Measurements from ENCODE around the gene EML5. TPM values are rescaled to one million over a fixed set of nuclear protein-coding genes. Genes with fewer than 3 reads are reported as not detected.

Gene EML5
- total RNA-seq, 4 donors from 2014 or later: 0.42 to 3.3 (median 1.2) TPM

- H3K9me3 ChIP-seq: no peaks in the 10 kb centered on the region
- H3K27me3 ChIP-seq: no peaks in the 10 kb centered on the region
- TF ChIP-seq POLR2AphosphoS5 (IDR thresholded peaks at IDR 0.05) (no peak), POLR2A (IDR thresholded peaks at IDR 0.05) (no peak), CTCF (IDR thresholded peaks at IDR 0.05) (no peak), EP300 (IDR thresholded peaks at IDR 0.05) (no peak)
- no peak overlapping the region for H3K27ac ChIP-seq
- no peaks in the 10 kb centered on the region for H3K36me3 ChIP-seq
- H3K4me1 ChIP-seq: no peaks in the 10 kb centered on the region
- no peak overlapping the region for H3K4me3 ChIP-seq
- no peak for DNase-seq (ENCODE audit: low spot score in 2 of 2)
- WGBS: 93% methylated on average over 5 of the region's 5 CpGs
These were observed 110.8 kb downstream of the EML5 start for GRCh38 chr14:88681755-88682494.

GRCh38 chr14:88669346-88669745 is 123.4 kb downstream of the EML5 start:
- no peak for DNase-seq (ENCODE audit: low spot score in 2 of 2)
- H3K27me3 ChIP-seq: no peaks in the 10 kb centered on the region
- no peaks in the 10 kb centered on the region for H3K9me3 ChIP-seq
- no peak for TF ChIP-seq POLR2AphosphoS5 (IDR thresholded peaks at IDR 0.05)
- no peak for TF ChIP-seq EP300 (IDR thresholded peaks at IDR 0.05)
- no peak for TF ChIP-seq CTCF (IDR thresholded peaks at IDR 0.05)
- no peak for TF ChIP-seq POLR2A (IDR thresholded peaks at IDR 0.05)
- peaks cover 6% of the 10 kb centered on the region for H3K4me1 ChIP-seq
- H3K4me3 ChIP-seq: no peak overlapping the region
- 67% methylated on average over 1 of the region's 4 CpGs for WGBS
- no peaks in the 10 kb centered on the region for H3K36me3 ChIP-seq
- H3K27ac ChIP-seq: no peak overlapping the region

GRCh38 chr14:88668448-88669116 is 124.2 kb downstream of the EML5 start:
- Histone ChIP-seq H3K27me3 (no peaks in the 10 kb centered on the region), H3K9me3 (no peaks in the 10 kb centered on the region), H3K4me3 (no peak overlapping the region), H3K27ac (no peak overlapping the region), H3K36me3 (no peaks in the 10 kb centered on the region), H3K4me1 (peaks cover 6% of the 10 kb centered on the region)
- no peak for DNase-seq (ENCODE audit: low spot score in 2 of 2)
- 72% methylated on average over 3 of the region's 3 CpGs for WGBS
- TF ChIP-seq POLR2A (IDR thresholded peaks at IDR 0.05) (no peak), EP300 (IDR thresholded peaks at IDR 0.05) (no peak), CTCF (IDR thresholded peaks at IDR 0.05) (no peak), POLR2AphosphoS5 (IDR thresholded peaks at IDR 0.05) (no peak)

DNA sequence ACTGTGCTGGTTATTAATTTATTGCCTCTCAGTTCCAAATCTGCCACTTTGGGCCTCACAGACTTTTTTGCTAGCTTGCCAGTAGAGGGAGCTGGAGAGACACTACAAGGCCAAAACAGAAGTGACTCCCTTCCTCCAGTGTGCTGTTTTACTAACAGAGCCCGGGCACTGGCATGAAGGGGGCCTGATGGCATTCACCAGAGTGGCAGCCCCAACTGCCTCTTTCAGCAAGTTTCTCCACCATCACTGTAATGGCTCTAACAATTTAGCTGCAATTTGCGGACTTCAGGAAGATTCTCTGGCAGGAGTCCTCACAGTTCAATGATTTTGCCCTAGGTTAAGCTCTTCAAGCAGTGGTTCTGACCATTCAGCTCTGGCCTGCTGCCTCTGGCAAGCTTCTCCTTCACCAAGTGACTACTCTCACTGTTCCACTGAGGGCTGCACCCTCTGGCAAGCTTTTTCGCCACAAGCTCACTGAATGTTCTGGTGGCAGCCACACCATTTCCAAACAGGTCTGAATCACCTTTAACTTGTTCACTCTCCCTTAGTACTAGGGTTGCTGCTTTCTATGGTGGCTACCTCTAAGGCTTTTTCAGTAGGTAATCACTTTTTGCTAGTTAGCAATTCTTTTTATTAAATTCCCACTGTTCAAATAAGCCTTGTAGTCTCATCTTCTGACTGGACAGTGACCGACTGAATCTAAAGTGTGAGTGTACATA is 125.0 kb downstream of the EML5 start:
- no peak overlapping the region for H3K4me3 ChIP-seq
- H3K36me3 ChIP-seq: no peaks in the 10 kb centered on the region
- H3K27me3 ChIP-seq: no peaks in the 10 kb centered on the region
- H3K9me3 ChIP-seq: no peaks in the 10 kb centered on the region
- H3K4me1 ChIP-seq: peaks cover 6% of the 10 kb centered on the region
- 37% methylated on average over 4 of the region's 4 CpGs for WGBS
- no peak overlapping the region for H3K27ac ChIP-seq
- TF ChIP-seq EP300 (IDR thresholded peaks at IDR 0.05): no peak
- TF ChIP-seq CTCF (IDR thresholded peaks at IDR 0.05): peak; percentile 33 to 79
- no peak for TF ChIP-seq POLR2A (IDR thresholded peaks at IDR 0.05)
- TF ChIP-seq POLR2AphosphoS5 (IDR thresholded peaks at IDR 0.05): no peak
- DNase-seq (ENCODE audit: low spot score in 2 of 2): no peak

GRCh38 chr14:88660056-88660455 is 132.7 kb downstream of the EML5 start:
- no peaks in the 10 kb centered on the region for H3K27me3 ChIP-seq
- no peak overlapping the region for H3K27ac ChIP-seq
- no peaks in the 10 kb centered on the region for H3K9me3 ChIP-seq
- H3K4me3 ChIP-seq: no peak overlapping the region
- DNase-seq (ENCODE audit: low spot score in 2 of 2): no peak
- H3K36me3 ChIP-seq: no peaks in the 10 kb centered on the region
- TF ChIP-seq POLR2AphosphoS5 (IDR thresholded peaks at IDR 0.05) (no peak), EP300 (IDR thresholded peaks at IDR 0.05) (no peak), POLR2A (IDR thresholded peaks at IDR 0.05) (no peak), CTCF (IDR thresholded peaks at IDR 0.05) (no peak)
- H3K4me1 ChIP-seq: no peaks in the 10 kb centered on the region
- 69% methylated on average over 5 of the region's 5 CpGs for WGBS
